IMR-90 (cell line): ENCODE data around the gene TEK.

Experiments
- CEBPB ChIP-seq: IDR thresholded peaks from 2 replicates; pipeline ENCODE4 v1.6.1; 2012; ENCODE audit warnings: low read depth, low read length, improper control_type of control experiment
- CHD1 ChIP-seq: IDR thresholded peaks from 2 replicates; pipeline ENCODE4 v1.6.1; 2012; ENCODE audit warnings: low read depth, low read length, improper control_type of control experiment
- FOS ChIP-seq: fragments of 150-350 bp; IDR thresholded peaks from 2 replicates; pipeline ENCODE4 v1.6.1; 2016; ENCODE audit warnings: low read depth, low read length
- MAZ ChIP-seq: IDR thresholded peaks from 2 replicates; pipeline ENCODE4 v1.6.1; 2012; ENCODE audit warnings: low read depth, mild to moderate bottlenecking, low read length, improper control_type of control experiment, moderate library complexity, borderline replicate concordance
- MXI1 ChIP-seq: IDR thresholded peaks from 2 replicates; pipeline ENCODE4 v1.6.1; 2012; ENCODE audit warnings: low read depth, mild to moderate bottlenecking, low read length, moderate library complexity, borderline replicate concordance
- NFE2L2 ChIP-seq: fragments of 150-350 bp; IDR thresholded peaks from 2 replicates; pipeline ENCODE4 v1.6.1; 2016; ENCODE audit warnings: low read depth, mild to moderate bottlenecking, low read length
- POLR2A ChIP-seq: IDR thresholded peaks from 2 replicates; pipeline ENCODE4 v1.6.1; 2012; ENCODE audit warnings: mild to moderate bottlenecking, low read depth, low read length
- RAD21 ChIP-seq: IDR thresholded peaks from 2 replicates; pipeline ENCODE4 v1.6.1; 2012; ENCODE audit warnings: low read length, improper control_type of control experiment
- RFX5 ChIP-seq: IDR thresholded peaks from 2 replicates; pipeline ENCODE4 v1.8.0; 2012; ENCODE audit warnings: low read depth, mild to moderate bottlenecking, low read length, moderate library complexity
- TF ChIP-seq, protein P1 (sequence below): conservative IDR thresholded peaks from 2 replicates; pipeline ENCODE4 v1.5.1; 2012; ENCODE audit warnings: mild to moderate bottlenecking, low read depth, low read length, improper control_type of control experiment
- TF ChIP-seq, protein P2 (sequence below): fragments of 150-350 bp; IDR thresholded peaks from 2 replicates; pipeline ENCODE4 v1.6.1; 2017; ENCODE audit warnings: mild to moderate bottlenecking, antibody characterized with exemption, low read length, low read depth
- TF ChIP-seq, protein P3 (sequence below): fragments of 150-350 bp; IDR thresholded peaks from 2 replicates; pipeline ENCODE4 v1.6.1; 2016; ENCODE audit warnings: low read depth, mild to moderate bottlenecking, low read length, moderate library complexity, borderline replicate concordance

DNA sequence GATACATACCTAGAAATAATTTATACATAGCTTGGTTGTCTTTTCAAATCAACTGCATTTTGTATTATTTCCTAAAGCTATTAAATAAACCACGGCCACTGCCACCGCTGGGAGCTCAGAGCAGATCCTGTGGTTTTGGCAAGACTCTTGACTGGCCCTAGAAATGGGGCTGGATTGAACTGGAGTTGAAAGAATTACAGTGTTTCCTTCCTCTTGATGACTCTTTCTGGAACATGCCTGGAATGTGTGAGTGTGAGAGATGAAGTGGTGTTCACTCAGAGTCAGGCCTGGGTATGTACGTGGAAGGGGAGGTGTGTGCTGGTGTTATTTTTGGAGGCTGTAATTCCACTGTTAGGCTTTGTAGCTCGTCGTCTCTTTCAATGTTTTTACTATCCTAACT is 45.9 kb downstream of the TEK start:
- TF ChIP-seq RAD21 (no peak), CEBPB (no peak), MAZ (no peak), CHD1 (no peak), POLR2A (no peak), MXI1 (no peak), NFE2L2 (no peak), FOS (peak; percentile 32; the same call in 1 of the 2 replicates), RFX5 (no peak)
- TF ChIP-seq, protein P1, sequence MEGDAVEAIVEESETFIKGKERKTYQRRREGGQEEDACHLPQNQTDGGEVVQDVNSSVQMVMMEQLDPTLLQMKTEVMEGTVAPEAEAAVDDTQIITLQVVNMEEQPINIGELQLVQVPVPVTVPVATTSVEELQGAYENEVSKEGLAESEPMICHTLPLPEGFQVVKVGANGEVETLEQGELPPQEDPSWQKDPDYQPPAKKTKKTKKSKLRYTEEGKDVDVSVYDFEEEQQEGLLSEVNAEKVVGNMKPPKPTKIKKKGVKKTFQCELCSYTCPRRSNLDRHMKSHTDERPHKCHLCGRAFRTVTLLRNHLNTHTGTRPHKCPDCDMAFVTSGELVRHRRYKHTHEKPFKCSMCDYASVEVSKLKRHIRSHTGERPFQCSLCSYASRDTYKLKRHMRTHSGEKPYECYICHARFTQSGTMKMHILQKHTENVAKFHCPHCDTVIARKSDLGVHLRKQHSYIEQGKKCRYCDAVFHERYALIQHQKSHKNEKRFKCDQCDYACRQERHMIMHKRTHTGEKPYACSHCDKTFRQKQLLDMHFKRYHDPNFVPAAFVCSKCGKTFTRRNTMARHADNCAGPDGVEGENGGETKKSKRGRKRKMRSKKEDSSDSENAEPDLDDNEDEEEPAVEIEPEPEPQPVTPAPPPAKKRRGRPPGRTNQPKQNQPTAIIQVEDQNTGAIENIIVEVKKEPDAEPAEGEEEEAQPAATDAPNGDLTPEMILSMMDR = no peak
- TF ChIP-seq, protein P2, sequence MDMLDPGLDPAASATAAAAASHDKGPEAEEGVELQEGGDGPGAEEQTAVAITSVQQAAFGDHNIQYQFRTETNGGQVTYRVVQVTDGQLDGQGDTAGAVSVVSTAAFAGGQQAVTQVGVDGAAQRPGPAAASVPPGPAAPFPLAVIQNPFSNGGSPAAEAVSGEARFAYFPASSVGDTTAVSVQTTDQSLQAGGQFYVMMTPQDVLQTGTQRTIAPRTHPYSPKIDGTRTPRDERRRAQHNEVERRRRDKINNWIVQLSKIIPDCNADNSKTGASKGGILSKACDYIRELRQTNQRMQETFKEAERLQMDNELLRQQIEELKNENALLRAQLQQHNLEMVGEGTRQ = no peak
- TF ChIP-seq, protein P3, sequence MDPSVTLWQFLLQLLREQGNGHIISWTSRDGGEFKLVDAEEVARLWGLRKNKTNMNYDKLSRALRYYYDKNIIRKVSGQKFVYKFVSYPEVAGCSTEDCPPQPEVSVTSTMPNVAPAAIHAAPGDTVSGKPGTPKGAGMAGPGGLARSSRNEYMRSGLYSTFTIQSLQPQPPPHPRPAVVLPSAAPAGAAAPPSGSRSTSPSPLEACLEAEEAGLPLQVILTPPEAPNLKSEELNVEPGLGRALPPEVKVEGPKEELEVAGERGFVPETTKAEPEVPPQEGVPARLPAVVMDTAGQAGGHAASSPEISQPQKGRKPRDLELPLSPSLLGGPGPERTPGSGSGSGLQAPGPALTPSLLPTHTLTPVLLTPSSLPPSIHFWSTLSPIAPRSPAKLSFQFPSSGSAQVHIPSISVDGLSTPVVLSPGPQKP = no peak
